Stomach (tissue), 9 donors: ENCODE results near the gene CES4A. TPM values are rescaled to one million over a fixed set of nuclear protein-coding genes. Genes with fewer than 3 reads are reported as not detected.
"Not testable (repeated sequence)": the region's sequence is repeated elsewhere in the genome, so short reads cannot be mapped to it uniquely, and the experiment has no call there.

Experiments used
- DNase-seq, 2 donors: peaks; one replicate each; pipeline versions ENCODE4 v3.0.0 to v3.0.0-alpha.2; 2013 to 2019
- H3K27ac ChIP-seq, 5 donors: fragments of 200-600 bp in 4 of 5; sonication (generic) in 4 of 5; one replicate each; pipeline ENCODE4 v1.5.1; 2013 to 2019; ENCODE audit warnings: mild to moderate bottlenecking in 1 of 5, moderate library complexity in 1 of 5
- H3K27me3 ChIP-seq, 3 donors: fragments of 200-600 bp; sonication (generic); one replicate each; pipeline ENCODE4 v1.5.1; 2017 to 2019; ENCODE audit warnings: mixed run types in 1 of 3
- H3K36me3 ChIP-seq, 4 donors: fragments of 200-600 bp; sonication (generic); 1 replicate in 3 of 4; 2 replicates in 1 of 4; pipeline ENCODE4 v1.5.1; 2016 to 2019
- H3K4me1 ChIP-seq, 4 donors: fragments of 200-600 bp; sonication (generic); one replicate each; pipeline ENCODE4 v1.5.1; 2016 to 2019
- H3K4me3 ChIP-seq, 4 donors: fragments of 200-600 bp; sonication (generic) in 3 of 4; one replicate each; pipeline ENCODE4 v1.5.1; 2016 to 2019; ENCODE audit warnings: mild to moderate bottlenecking in 1 of 4
- H3K9me3 ChIP-seq, 4 donors: fragments of 200-600 bp; sonication (generic); one replicate each; pipeline ENCODE4 v1.5.1; 2016 to 2019
- EP300 ChIP-seq: sonication (generic); formaldehyde crosslinking; IDR thresholded peaks from one replicate; pipeline ENCODE4 v1.6.1; 2017; ENCODE audit warnings: antibody characterized with exemption
- POLR2A ChIP-seq, 4 donors: fragments of 450-650 bp; IDR thresholded peaks; one replicate each; pipeline ENCODE4 v1.6.1; 2016; ENCODE audit warnings: antibody characterized with exemption in 4 of 4, control low read depth in 2 of 4, mild to moderate bottlenecking in 1 of 4, moderate library complexity in 1 of 4
- POLR2AphosphoS5 ChIP-seq, 3 donors: sonication (generic); formaldehyde crosslinking; IDR thresholded peaks; one replicate each; pipeline ENCODE4 v1.6.1; 2016; ENCODE audit warnings: antibody characterized with exemption in 3 of 3
- WGBS, 5 donors: extraction: QIAGEN DNeasy Blood & Tissue Kit in 3 of 5; methylation state at CpG; one replicate each; pipeline versions ENCODE4 v1.1.5 to v1.1.7; 2013 to 2018; 5-methylcytosine and 5-hydroxymethylcytosine counted together
- intact Hi-C: fragments of 100-400 bp; cut with DNase I; formaldehyde crosslinking; loops from one replicate; pipeline ENCODE4 v1.15.1; 2023; ENCODE audit warnings: low total_unique reads
- polyA plus RNA-seq, 3 donors: library from polyadenylated mRNA; stranded (reverse); fragments of 200-250 nt; gene quantifications; one replicate each; pipeline ENCODE4 v1.2.3, GENCODE V29; 2013
- total RNA-seq, 5 donors: library from RNA; depleted of rRNA; stranded (reverse); fragments of >200 nt; gene quantifications; one replicate each; pipeline versions ENCODE4 v1.1.0 to v1.2.3, GENCODE V29; 2014 to 2016
- TF ChIP-seq, protein P1 (sequence below), 7 experiments: fragments of 450-650 bp in 4 of 7; fragments of 200-600 bp in 3 of 7; sonication (generic) in 3 of 7; IDR thresholded peaks; one replicate each; pipeline ENCODE4 v1.5.1; 2016 to 2019; ENCODE audit warnings: antibody characterized with exemption in 7 of 7, control low read depth in 2 of 7, mild to moderate bottlenecking in 1 of 7
- donor health status: healthy with polysubstance abuse.
- donor health status: Bipolar disorder and iron deficiency.
- donor health status: healthy.

Gene CES4A
- total and polyA plus RNA-seq, 8 donors = 3.2 to 22.3 (median 5.5) TPM

DNA sequence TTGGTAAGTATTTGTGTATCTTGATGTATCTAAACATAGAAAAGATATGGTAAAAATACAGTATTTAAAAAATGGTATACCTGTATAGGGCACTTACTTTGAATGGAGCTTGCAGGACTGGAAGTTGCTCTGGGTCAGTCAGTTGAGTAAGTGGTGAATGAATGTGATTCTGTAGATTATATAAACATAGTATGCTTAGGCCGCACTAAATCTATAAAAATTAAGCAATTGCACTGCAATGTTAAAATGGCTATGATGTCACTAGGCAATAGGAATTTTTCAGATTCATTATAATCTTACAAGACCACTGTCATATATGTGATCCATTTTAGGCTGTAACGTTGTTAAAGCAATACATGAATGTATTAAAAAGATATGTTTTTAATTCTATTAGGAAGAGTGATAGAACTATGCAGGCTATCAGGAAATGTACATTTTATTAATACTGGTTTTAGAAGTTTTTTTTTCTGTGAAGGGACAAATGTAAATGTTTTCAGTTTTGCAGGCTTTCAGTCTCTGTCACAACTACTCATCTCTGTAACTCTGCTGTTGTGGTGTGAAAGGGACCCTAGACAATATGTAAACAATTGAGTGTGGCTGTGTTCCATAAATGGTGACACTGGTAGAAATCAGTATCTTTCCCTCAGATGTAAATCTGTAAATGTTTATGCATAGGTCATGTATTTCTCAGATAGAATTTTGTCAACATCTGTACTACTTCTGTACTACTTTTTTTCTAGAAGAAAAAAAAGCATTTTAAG is 51.1 kb downstream of the CES4A start:
- intact Hi-C loops = no loop called here
- no peak overlapping the region for H3K4me3 ChIP-seq
- no peak for TF ChIP-seq EP300
- TF ChIP-seq POLR2A (IDR thresholded peaks at IDR 0.05) = no peak
- TF ChIP-seq, protein P1, sequence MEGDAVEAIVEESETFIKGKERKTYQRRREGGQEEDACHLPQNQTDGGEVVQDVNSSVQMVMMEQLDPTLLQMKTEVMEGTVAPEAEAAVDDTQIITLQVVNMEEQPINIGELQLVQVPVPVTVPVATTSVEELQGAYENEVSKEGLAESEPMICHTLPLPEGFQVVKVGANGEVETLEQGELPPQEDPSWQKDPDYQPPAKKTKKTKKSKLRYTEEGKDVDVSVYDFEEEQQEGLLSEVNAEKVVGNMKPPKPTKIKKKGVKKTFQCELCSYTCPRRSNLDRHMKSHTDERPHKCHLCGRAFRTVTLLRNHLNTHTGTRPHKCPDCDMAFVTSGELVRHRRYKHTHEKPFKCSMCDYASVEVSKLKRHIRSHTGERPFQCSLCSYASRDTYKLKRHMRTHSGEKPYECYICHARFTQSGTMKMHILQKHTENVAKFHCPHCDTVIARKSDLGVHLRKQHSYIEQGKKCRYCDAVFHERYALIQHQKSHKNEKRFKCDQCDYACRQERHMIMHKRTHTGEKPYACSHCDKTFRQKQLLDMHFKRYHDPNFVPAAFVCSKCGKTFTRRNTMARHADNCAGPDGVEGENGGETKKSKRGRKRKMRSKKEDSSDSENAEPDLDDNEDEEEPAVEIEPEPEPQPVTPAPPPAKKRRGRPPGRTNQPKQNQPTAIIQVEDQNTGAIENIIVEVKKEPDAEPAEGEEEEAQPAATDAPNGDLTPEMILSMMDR (IDR thresholded peaks at IDR 0.05) = no peak
- no peaks in the 10 kb centered on the region for H3K9me3 ChIP-seq
- H3K27me3 ChIP-seq = no peaks in the 10 kb centered on the region
- H3K4me1 ChIP-seq = peaks cover 0 to 39% (median 22%) of the 10 kb centered on the region in 4 donors
- 76 to 95% (median 91%) methylated on average over 2 of the region's 2 CpGs for WGBS, 5 donors
- no peak overlapping the region for H3K27ac ChIP-seq
- no peak for DNase-seq
- peaks cover 2 to 24% (median 8%) of the 10 kb centered on the region in 4 donors for H3K36me3 ChIP-seq

DNA sequence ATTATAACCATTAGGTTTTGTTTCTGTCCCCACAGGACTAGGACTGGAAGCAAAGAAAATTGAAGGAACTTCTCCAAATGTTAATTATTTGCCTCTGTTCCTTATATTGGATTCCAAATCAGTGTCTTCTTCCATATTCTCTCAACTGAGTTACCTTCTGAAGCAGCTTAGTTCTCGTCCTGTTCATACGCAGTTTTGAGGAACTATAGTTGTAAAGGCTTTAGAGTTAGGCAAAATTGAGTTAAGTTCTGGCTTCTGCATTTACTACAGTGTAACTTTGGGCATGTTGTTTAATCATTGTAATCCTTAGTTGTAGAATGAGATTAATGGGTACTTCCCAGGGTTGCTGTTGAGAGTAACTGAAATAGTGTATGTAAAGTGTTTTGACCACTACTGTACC is 51.8 kb downstream of the CES4A start:
- 75 to 93% (median 88%) methylated on average over 2 of the region's 2 CpGs for WGBS, 5 donors
- no peak for DNase-seq
- Histone ChIP-seq H3K4me3 (no peak overlapping the region), H3K27me3 (no peaks in the 10 kb centered on the region), H3K4me1 (peaks cover 0 to 32% (median 16%) of the 10 kb centered on the region in 4 donors), H3K36me3 (peaks cover 2 to 24% (median 8%) of the 10 kb centered on the region in 4 donors), H3K27ac (no peak overlapping the region), H3K9me3 (no peaks in the 10 kb centered on the region)
- intact Hi-C loops = no loop called here
- TF ChIP-seq, protein P1 (IDR thresholded peaks at IDR 0.05) = no peak
- TF ChIP-seq POLR2AphosphoS5 (IDR thresholded peaks at IDR 0.05) = no peak
- no peak for TF ChIP-seq POLR2A (IDR thresholded peaks at IDR 0.05)
- TF ChIP-seq EP300 = no peak

DNA sequence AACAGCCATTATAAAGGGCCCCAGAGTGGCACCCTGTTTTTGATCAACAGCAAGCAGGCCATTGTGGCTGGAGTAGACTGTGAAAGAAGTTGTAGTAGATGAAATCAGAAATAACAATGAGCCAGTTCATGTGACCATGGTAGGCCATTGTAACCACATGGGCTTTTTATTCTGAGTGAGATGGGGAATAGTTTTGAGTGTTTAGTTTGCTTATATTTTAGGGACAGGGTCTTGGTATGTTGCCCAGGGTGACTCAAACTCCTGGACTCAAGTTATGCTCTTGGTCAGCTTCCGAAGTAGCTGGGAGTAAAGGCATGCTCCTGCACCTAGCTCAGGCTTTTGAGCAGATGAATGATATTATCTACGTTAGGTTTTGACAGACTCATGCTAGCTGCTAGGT is 52.5 kb downstream of the CES4A start:
- TF ChIP-seq POLR2A (IDR thresholded peaks at IDR 0.05) (no peak), EP300 (no peak), POLR2AphosphoS5 (IDR thresholded peaks at IDR 0.05) (no peak)
- TF ChIP-seq, protein P1 (IDR thresholded peaks at IDR 0.05) = no peak
- H3K4me3 ChIP-seq = no peak overlapping the region
- H3K27me3 ChIP-seq = no peaks in the 10 kb centered on the region
- intact Hi-C loops = no loop called here
- WGBS, 5 donors = 75 to 87% (median 79%) methylated on average over 2 of the region's 2 CpGs
- no peak overlapping the region for H3K27ac ChIP-seq
- peaks cover 0 to 25% (median 16%) of the 10 kb centered on the region in 4 donors for H3K4me1 ChIP-seq
- H3K36me3 ChIP-seq = peaks cover 2 to 24% (median 12%) of the 10 kb centered on the region in 4 donors
- DNase-seq = no peak
- no peaks in the 10 kb centered on the region for H3K9me3 ChIP-seq

DNA sequence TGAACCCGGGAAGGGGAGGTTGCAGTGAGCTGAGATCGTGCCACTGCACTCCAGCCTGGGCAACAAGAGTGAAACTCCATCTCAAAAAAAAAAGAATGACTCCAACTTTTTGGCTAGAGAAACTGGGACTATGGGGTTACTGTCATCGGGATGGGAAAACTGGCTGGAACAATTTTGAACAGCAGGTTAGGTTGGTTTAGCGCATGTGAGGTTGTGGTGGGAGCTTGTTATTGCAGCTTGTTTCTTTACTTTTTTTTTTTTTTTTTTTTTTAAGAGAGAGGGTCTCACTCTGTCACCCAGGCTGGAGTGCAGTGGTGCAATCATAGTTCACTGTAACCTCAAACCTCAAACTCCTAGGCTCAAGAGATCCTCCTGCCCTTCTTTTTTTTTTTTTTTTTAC is 53.1 kb downstream of the CES4A start:
- H3K9me3 ChIP-seq, H3K27ac ChIP-seq, DNase-seq, H3K4me3 ChIP-seq, intact Hi-C loops, H3K27me3 ChIP-seq: not testable (repeated sequence)
- Histone ChIP-seq H3K36me3 (peaks cover 2 to 29% (median 15%) of the 10 kb centered on the region in 4 donors), H3K4me1 (peaks cover 0 to 23% (median 13%) of the 10 kb centered on the region in 4 donors)
- WGBS, 5 donors = 84 to 92% (median 88%) methylated on average over 4 of the region's 4 CpGs

DNA sequence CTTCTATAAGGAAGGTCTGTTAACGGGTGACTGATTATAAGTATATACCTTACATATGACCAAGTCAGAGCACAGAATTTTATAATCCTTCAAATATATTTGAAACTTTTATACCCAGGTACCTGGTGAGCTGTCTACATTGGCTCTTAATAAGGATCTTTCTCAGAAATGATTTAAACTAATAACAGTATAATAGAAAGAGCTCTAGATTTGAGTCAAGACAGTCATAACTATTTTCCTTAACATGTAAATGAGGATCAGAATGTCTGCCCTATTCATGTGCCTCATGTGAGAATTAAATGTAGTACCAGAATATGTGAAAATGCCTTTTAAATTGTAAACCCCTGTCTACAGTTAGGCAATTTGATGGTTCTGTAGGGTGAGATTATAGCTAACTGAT is 55.0 kb downstream of the CES4A start:
- WGBS, 5 donors = 97 to 100% (median 98%) methylated on average over 1 of the region's 1 CpG
- intact Hi-C loops = no loop called here
- Histone ChIP-seq H3K27ac (no peak overlapping the region), H3K4me3 (no peak overlapping the region), H3K9me3 (no peaks in the 10 kb centered on the region), H3K36me3 (peaks cover 0 to 23% (median 8%) of the 10 kb centered on the region in 4 donors), H3K27me3 (no peaks in the 10 kb centered on the region), H3K4me1 (peaks cover 0 to 18% (median 11%) of the 10 kb centered on the region in 4 donors)
- DNase-seq = no peak
- TF ChIP-seq EP300 (no peak), POLR2A (IDR thresholded peaks at IDR 0.05) (no peak), POLR2AphosphoS5 (IDR thresholded peaks at IDR 0.05) (no peak)
- TF ChIP-seq, protein P1 (IDR thresholded peaks at IDR 0.05) = no peak
